CD4-positive, alpha-beta T cell treated with Interleukin-4 for 4 hours (primary cell): ENCODE results near the gene PIM3.

Source experiments
- DNase-seq: peaks from one replicate; pipeline ENCODE4 v3.0.0-alpha.2; 2020

The PIM3 gene

GRCh38 chr22:49943771-49944398, 16.7 kb upstream of the PIM3 start:
- DNase-seq, result no peak

- DNase-seq, result no peak
Measured at GRCh38 chr22:49944399-49944891, 16.1 kb upstream of the PIM3 start.

GRCh38 chr22:49945042-49945794, 15.4 kb upstream of the PIM3 start:
- peak; percentile 61 for DNase-seq

- no peak for DNase-seq
Measured at GRCh38 chr22:49946612-49947295, 13.8 kb upstream of the PIM3 start.

- no peak for DNase-seq
Measured at GRCh38 chr22:49947296-49947622, 13.3 kb upstream of the PIM3 start.

- no peak for DNase-seq
Measured at GRCh38 chr22:49948116-49948957, 12.2 kb upstream of the PIM3 start.

GRCh38 chr22:49948958-49949913, 11.3 kb upstream of the PIM3 start:
- DNase-seq, result no peak

GRCh38 chr22:49949914-49950292, 10.7 kb upstream of the PIM3 start:
- no peak for DNase-seq

GRCh38 chr22:49950396-49950994, 10.1 kb upstream of the PIM3 start:
- DNase-seq, result no peak

GRCh38 chr22:49951000-49951677, 9.4 kb upstream of the PIM3 start:
- no peak for DNase-seq

- DNase-seq, result no peak
Measured at GRCh38 chr22:49951678-49951985, 8.9 kb upstream of the PIM3 start.

GRCh38 chr22:49951986-49952896, 8.3 kb upstream of the PIM3 start:
- no peak for DNase-seq

- no peak for DNase-seq
Measured at GRCh38 chr22:49953027-49953679, 7.4 kb upstream of the PIM3 start.

- no peak for DNase-seq
Measured at GRCh38 chr22:49953680-49954344, 6.8 kb upstream of the PIM3 start.

- no peak for DNase-seq
Measured at GRCh38 chr22:49954354-49954753, 6.2 kb upstream of the PIM3 start.

GRCh38 chr22:49954991-49955580, 5.5 kb upstream of the PIM3 start:
- no peak for DNase-seq

- no peak for DNase-seq
Measured at GRCh38 chr22:49955581-49956417, 4.8 kb upstream of the PIM3 start.

- DNase-seq, result no peak
Measured at GRCh38 chr22:49956418-49956770, 4.2 kb upstream of the PIM3 start.
